Measurements from ENCODE around the gene CAMK2D. TPM values are rescaled to one million over a fixed set of nuclear protein-coding genes. Genes with fewer than 3 reads are reported as not detected.

The CAMK2D gene
- total and polyA plus RNA-seq, 7 donors, result 24.3 to 78.1 (median 54.0) TPM

DNA sequence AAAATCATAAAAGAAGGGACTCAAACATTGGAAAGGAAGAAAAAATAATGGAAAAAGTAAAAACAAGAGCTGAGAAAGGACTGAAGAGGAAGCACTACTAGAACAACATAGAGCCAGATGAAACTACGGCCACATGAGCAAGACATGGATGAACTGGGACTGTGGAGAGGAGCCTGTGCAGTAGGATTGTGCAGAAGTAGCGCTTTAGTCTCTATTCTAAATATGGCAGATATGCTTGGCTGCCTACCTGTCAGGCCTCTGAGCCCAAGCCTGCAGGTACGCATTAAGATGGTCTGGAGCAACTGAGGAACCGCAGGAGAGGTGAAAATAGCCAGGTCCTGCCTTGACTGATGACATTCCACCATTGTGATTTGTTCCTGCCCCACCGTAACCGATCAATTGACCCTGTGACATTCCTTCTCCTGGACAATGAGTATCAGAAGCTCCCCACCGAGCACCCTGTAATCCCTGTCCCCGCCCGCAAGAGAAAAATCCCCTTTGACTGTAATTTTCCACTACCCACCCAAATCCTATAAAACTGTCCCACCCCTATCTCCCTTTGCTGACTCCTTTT is 154.3 kb downstream of the CAMK2D start:
- no peak for TF ChIP-seq POLR2A (IDR thresholded peaks at IDR 0.05)
- TF ChIP-seq, protein P1, sequence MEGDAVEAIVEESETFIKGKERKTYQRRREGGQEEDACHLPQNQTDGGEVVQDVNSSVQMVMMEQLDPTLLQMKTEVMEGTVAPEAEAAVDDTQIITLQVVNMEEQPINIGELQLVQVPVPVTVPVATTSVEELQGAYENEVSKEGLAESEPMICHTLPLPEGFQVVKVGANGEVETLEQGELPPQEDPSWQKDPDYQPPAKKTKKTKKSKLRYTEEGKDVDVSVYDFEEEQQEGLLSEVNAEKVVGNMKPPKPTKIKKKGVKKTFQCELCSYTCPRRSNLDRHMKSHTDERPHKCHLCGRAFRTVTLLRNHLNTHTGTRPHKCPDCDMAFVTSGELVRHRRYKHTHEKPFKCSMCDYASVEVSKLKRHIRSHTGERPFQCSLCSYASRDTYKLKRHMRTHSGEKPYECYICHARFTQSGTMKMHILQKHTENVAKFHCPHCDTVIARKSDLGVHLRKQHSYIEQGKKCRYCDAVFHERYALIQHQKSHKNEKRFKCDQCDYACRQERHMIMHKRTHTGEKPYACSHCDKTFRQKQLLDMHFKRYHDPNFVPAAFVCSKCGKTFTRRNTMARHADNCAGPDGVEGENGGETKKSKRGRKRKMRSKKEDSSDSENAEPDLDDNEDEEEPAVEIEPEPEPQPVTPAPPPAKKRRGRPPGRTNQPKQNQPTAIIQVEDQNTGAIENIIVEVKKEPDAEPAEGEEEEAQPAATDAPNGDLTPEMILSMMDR (IDR thresholded peaks at IDR 0.05), result no peak
- no peak for TF ChIP-seq EP300 (IDR thresholded peaks at IDR 0.05)
- TF ChIP-seq POLR2AphosphoS5 (IDR thresholded peaks at IDR 0.05), result no peak
- intact Hi-C loops (cut with DNase I), result no loop called here
- 95 to 98% methylated on average over 9 of the region's 9 CpGs for WGBS, 2 donors

DNA sequence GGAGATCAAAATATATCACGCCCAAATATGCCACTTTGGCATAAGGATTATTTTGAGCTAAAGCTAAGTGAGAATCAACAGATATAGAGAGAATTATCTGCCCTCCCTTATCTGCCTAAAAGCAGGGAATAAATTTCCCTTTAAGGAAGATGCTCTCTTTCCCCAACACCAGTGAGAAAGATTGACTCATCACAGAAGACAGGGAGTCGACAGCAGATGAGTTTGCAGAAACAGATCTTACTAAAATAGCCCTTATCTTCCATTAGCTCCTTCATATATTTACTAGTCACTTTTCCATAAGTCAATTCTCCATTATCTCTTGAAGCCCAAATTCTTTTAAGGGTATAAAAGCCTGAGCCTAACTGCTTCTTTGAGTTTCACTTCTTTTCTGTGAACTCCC is 156.6 kb downstream of the CAMK2D start:
- intact Hi-C loops (cut with DNase I), result no loop called here
- Histone ChIP-seq H3K36me3 (peaks cover 0 to 5% (median 0%) of the 10 kb centered on the region in 4 donors), H3K27me3 (no peaks in the 10 kb centered on the region), H3K4me3 (no peak overlapping the region), H3K27ac (no peak overlapping the region), H3K4me1 (peaks cover 0 to 13% (median 7%) of the 10 kb centered on the region in 4 donors), H3K9me3 (no peaks in the 10 kb centered on the region)
- TF ChIP-seq EP300 (IDR thresholded peaks at IDR 0.05), result no peak
- no peak for TF ChIP-seq POLR2AphosphoS5 (IDR thresholded peaks at IDR 0.05)
- no peak for DNase-seq
- WGBS, 2 donors, result 82 to 91% methylated on average over 2 of the region's 2 CpGs

More for the DNA sequence above, 154.3 kb downstream of the CAMK2D start:
- Histone ChIP-seq H3K4me3 (no peak overlapping the region), H3K9me3 (no peaks in the 10 kb centered on the region), H3K4me1 (peaks cover 0 to 13% (median 9%) of the 10 kb centered on the region in 4 donors), H3K36me3 (peaks cover 0 to 5% (median 0%) of the 10 kb centered on the region in 4 donors), H3K27me3 (no peaks in the 10 kb centered on the region), H3K27ac (no peak overlapping the region)
- no peak for DNase-seq

DNA sequence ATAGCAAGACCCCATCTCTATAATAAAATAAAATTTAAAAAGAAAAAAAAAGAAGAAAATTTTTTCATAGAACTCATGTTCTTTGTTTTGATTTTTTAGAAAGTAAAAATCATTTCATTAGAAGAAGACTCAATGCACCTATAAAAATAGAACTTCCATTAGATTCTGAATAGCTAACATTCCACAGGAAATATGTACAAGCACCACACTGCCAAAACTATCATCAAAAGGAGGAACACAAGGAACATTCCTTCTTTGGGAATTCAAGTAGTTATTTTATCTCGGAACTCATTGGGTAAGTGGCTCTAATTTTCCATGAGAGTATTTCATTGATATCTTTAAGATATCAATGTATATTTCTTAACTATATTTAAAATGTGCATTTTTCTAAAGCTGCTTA is 157.6 kb downstream of the CAMK2D start:
- H3K9me3 ChIP-seq, result no peaks in the 10 kb centered on the region
- H3K27ac ChIP-seq, result no peak overlapping the region
- no peak for DNase-seq
- H3K4me1 ChIP-seq, result peaks cover 0 to 13% (median 7%) of the 10 kb centered on the region in 4 donors
- H3K4me3 ChIP-seq, result no peak overlapping the region
- 94 to 96% methylated on average over 1 of the region's 1 CpG for WGBS, 2 donors
- TF ChIP-seq POLR2AphosphoS5 (IDR thresholded peaks at IDR 0.05) (no peak), POLR2A (IDR thresholded peaks at IDR 0.05) (no peak), EP300 (IDR thresholded peaks at IDR 0.05) (no peak)
- TF ChIP-seq, protein P1 (IDR thresholded peaks at IDR 0.05), result no peak
- peaks cover 0 to 5% (median 0%) of the 10 kb centered on the region in 4 donors for H3K36me3 ChIP-seq
- intact Hi-C loops (cut with DNase I), result no loop called here
- no peaks in the 10 kb centered on the region for H3K27me3 ChIP-seq

DNA sequence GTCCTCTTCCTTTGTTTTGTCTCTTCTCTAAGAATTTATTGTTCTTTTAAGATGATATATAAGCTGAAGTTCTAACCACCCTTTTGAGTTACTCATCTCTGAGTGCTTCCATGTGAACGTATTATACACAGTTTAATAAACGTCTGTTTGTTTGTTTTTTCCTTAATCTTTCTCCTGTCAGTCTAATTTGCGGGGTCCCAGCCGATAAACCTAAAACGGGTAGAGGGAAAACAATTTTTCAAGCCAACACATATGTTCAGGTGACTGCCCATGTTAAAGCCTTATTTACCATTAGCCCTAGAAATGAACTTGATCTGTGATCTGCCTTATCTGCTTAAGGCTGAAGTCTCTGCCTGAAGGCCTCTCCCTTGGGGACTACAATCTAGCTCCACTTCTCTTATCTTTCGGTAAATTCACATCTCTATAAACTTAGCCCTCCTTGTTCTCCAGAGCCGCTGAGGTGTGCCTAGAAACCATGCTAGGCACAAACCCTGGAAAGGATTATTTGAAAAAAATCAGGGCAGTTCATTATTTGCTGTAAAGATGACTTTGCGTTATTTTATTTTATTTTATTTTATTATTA is 158.8 kb downstream of the CAMK2D start:
- no peaks in the 10 kb centered on the region for H3K9me3 ChIP-seq
- TF ChIP-seq EP300 (IDR thresholded peaks at IDR 0.05), result no peak
- TF ChIP-seq, protein P1 (IDR thresholded peaks at IDR 0.05), result no peak
- no peak for TF ChIP-seq POLR2AphosphoS5 (IDR thresholded peaks at IDR 0.05)
- no peak for TF ChIP-seq POLR2A (IDR thresholded peaks at IDR 0.05)

DNA sequence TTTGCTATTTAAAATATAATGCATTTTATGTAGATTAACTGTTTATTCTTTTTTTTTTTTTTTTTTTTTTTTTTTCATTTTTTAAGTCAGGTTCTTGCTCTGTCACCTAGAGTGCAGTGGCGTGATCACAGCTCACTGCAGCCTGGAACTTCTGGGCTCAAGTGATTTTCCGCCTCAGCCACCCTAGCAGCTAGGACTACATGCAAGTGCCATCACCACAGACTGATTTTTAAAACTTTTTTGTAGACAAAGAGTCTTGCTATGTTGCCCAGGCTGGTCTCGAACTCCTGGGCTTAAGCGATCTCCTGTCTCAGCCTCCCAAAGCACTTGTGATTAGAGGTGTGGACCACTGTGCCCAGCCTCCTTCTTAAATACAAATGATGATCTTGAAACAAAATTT is 159.9 kb downstream of the CAMK2D start:
- Histone ChIP-seq H3K27me3 (no peaks in the 10 kb centered on the region), H3K36me3 (no peaks in the 10 kb centered on the region), H3K4me3 (no peak overlapping the region), H3K4me1 (peaks cover 0 to 13% (median 7%) of the 10 kb centered on the region in 4 donors), H3K9me3 (no peaks in the 10 kb centered on the region), H3K27ac (no peak overlapping the region)
- intact Hi-C loops (cut with DNase I), result no loop called here
- TF ChIP-seq, protein P1 (IDR thresholded peaks at IDR 0.05), result no peak
- TF ChIP-seq EP300 (IDR thresholded peaks at IDR 0.05) (no peak), POLR2AphosphoS5 (IDR thresholded peaks at IDR 0.05) (no peak), POLR2A (IDR thresholded peaks at IDR 0.05) (no peak)
- 84 to 97% methylated on average over 4 of the region's 4 CpGs for WGBS, 2 donors
- DNase-seq, result no peak

More for the DNA sequence above, 158.8 kb downstream of the CAMK2D start:
- no peaks in the 10 kb centered on the region for H3K27me3 ChIP-seq
- H3K4me1 ChIP-seq, result peaks cover 0 to 13% (median 7%) of the 10 kb centered on the region in 4 donors
- WGBS, 2 donors, result 86 to 89% methylated on average over 8 of the region's 8 CpGs
- no peak for DNase-seq
- H3K36me3 ChIP-seq, result peaks cover 0 to 5% (median 0%) of the 10 kb centered on the region in 4 donors
- H3K4me3 ChIP-seq, result no peak overlapping the region
- no peak overlapping the region for H3K27ac ChIP-seq
- intact Hi-C loops (cut with DNase I), result no loop called here

All from sigmoid colon (tissue), 7 donors.